T-helper 1 cell treated with Interleukin-12 subunit alpha and Interleukin-12 subunit beta and Interleukin-4 antibody, amounts not matched to agents 30 ng/mL and 1 ng/mL, for 36 hours (primary cell): ENCODE data around the gene NCOA5. TPM values are rescaled to one million over a fixed set of nuclear protein-coding genes. Genes with fewer than 3 reads are reported as not detected.

Source experiments
- intact Hi-C: fragments of 100-400 bp; cut with micrococcal nuclease; formaldehyde crosslinking; loops from one replicate; pipeline ENCODE4 v1.15.1; 2024
- total RNA-seq: library from RNA; stranded (reverse); gene quantifications from 2 replicates; pipeline ENCODE4 v1.2.3, GENCODE V29; 2022

The NCOA5 gene
- total RNA-seq, 1 donor from 2014 or later: 40.2 TPM

- intact Hi-C loops: loop anchor here (2.0 kb wide), 1 partner anchor 25 kb away; the partner anchor contains the start of gene NCOA5
These were observed 26.1 kb downstream of the NCOA5 start for GRCh38 chr20:46063652-46064054.

- intact Hi-C loops: no loop called here
These were observed 26.6 kb downstream of the NCOA5 start for GRCh38 chr20:46063151-46063550.

GRCh38 chr20:46062621-46063020, 27.1 kb downstream of the NCOA5 start:
- intact Hi-C loops: no loop called here

- intact Hi-C loops: no loop called here
These were observed 27.6 kb downstream of the NCOA5 start for GRCh38 chr20:46062151-46062550.

GRCh38 chr20:46060975-46061374, 28.8 kb downstream of the NCOA5 start:
- intact Hi-C loops: no loop called here

GRCh38 chr20:46060301-46060881, 29.4 kb downstream of the NCOA5 start:
- intact Hi-C loops: no loop called here

- intact Hi-C loops: no loop called here
These were observed 31.0 kb downstream of the NCOA5 start for GRCh38 chr20:46058599-46059281.

- intact Hi-C loops: no loop called here
These were observed 31.7 kb downstream of the NCOA5 start for GRCh38 chr20:46057856-46058598.

- intact Hi-C loops: no loop called here
These were observed 32.5 kb downstream of the NCOA5 start for GRCh38 chr20:46056970-46057855.

- intact Hi-C loops: no loop called here
These were observed 33.5 kb downstream of the NCOA5 start for GRCh38 chr20:46056027-46056833.

GRCh38 chr20:46055269-46055668, 34.5 kb downstream of the NCOA5 start:
- intact Hi-C loops: no loop called here

- intact Hi-C loops: no loop called here
These were observed 35.2 kb downstream of the NCOA5 start for GRCh38 chr20:46054606-46055005.

GRCh38 chr20:46053416-46053815, 36.3 kb downstream of the NCOA5 start:
- intact Hi-C loops: no loop called here

- intact Hi-C loops: no loop called here
These were observed 38.0 kb downstream of the NCOA5 start for GRCh38 chr20:46051556-46052308.

- intact Hi-C loops: no loop called here
These were observed 38.9 kb downstream of the NCOA5 start for GRCh38 chr20:46050885-46051284.

GRCh38 chr20:46050444-46050843, 39.3 kb downstream of the NCOA5 start:
- intact Hi-C loops: no loop called here

- intact Hi-C loops: no loop called here
These were observed 39.9 kb downstream of the NCOA5 start for GRCh38 chr20:46049815-46050214.

GRCh38 chr20:46049190-46049589, 40.6 kb downstream of the NCOA5 start:
- intact Hi-C loops: no loop called here

- intact Hi-C loops: no loop called here
These were observed 41.9 kb downstream of the NCOA5 start for GRCh38 chr20:46047821-46048220.
